Astrocyte of the hippocampus (primary cell): ENCODE results near the gene GPR63.

ENCODE experiments used
- DNase-seq: peaks from one replicate; pipeline ENCODE4 v3.0.0; 2011; ENCODE audit warnings: low read depth, low spot score

The GPR63 gene

DNA sequence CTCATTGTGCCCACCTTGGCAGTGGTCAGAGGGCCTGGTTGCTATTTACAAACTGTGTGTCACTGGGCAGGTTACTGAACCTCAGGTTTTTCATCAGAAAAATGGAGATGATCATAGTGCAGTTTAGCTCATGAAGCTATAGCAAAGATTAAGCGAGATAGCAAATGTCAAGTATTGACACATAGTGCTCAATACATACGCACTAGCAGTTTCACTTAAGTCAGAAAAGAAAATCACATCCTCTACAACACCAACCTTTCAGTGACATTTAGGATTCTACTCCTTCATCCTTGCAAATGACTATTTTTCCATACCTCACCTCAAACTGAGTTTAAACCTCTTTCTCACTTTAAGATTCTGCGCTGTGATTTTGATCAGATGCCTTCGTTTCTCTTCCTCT is 16.2 kb downstream of the GPR63 start:
- DNase-seq, result no peak

DNA sequence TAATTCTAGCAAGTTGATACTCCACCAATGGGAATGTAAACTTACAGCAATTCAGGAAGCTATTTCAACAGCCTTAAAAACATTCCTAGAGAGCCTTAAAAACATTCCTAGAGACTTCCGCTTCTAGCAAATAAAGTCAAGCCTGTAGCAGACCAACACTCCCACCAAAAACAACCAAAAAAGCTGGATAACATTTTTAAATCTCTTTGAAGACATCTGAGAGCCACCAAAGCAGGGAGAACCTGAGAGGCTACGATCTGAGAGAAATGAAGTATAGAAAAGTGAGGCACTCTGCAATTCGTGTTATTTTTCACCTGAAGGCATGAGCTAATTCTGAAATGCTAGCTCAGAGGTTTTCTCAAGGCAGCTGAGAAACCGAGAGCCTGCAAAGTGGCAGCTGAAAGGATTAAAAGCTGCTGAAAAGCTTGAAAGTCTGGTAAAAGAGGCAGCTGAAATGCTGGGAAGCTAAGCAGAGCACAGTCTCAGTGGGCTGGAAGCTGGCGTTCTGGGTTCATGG is 20.9 kb downstream of the GPR63 start:
- DNase-seq, result peak; percentile 16

DNA sequence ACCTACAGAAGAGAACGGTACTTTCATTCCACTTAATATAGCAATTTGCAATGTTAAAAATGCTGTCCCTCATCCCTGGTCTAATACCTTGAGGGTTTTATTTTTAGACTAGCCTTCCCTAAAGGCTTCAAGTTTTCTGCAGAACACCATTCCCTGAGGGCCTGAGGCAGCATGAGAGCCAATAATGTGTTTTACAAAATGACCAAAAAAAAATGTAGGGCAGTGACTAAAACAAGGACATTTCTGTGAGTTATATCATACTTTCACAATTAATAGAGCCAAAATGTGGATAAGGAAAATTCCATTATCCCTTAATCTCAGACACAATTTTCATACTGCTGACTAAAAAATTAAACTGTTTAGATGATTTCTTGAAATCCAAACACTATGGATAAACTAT is 22.7 kb downstream of the GPR63 start:
- no peak for DNase-seq

DNA sequence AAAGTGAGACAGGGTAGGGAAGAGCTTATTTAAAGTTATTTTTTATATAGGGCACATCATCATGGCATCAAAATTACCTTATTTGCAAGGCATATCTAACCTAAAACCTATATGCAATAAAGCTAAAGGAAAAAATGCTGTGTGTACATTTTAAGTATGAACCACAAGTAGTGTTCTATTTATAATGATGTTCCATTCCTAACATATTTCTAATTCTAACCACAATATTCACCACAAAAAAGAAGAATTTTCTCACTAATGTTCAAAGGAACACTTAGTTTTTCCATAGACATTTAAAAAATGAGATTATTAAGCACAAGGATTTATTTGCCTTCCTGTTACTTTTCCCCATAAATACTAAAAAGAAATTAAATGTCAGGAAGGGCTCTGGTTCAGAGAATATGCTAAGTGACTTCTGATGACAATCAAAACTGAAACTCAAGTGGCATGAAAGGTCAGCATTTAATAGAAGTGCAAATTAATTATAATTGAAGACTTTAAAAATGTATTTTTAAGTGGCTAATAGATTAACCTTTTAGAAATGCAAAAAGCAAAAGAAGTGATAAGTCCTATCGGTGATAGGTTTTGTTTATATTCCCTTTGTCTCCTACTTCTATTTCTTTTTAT is 25.1 kb downstream of the GPR63 start:
- peak; percentile 32 for DNase-seq

DNA sequence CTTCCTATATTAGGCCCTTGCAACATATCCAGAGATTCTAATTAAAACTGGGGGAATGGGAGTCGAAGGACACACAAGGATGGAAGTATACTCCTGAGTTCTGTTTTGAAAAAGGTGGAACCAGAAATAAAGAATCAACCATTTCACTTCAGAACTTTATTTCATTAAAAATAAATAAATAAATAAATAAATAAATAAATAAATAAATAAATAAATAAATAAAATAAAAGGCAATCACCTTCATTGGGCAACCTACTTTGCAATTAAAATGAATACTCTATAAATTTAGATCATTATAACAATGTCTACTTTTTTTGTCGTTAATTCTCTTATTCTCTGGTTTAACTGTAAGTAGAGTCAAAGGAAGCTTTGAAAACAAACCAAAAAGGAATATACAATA is 25.6 kb downstream of the GPR63 start:
- no peak for DNase-seq

DNA sequence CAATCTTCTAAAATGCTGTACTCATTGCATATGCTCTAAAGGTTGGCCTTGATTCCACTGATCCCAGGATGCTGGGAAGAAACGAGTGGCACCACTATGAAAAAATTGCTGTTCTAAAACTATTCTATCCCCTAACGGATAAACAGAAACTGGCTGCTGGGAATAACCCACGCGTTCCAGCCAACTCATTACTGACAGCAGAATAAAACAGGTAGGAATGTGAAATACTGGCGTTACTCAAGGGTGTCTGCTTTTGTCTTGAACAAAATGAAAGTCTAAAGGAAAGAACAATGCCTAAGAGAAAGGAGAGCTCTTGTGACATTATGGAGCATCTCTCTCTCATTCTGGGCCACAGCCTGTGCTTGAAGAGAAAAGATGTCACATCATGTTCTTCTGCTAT is 26.1 kb downstream of the GPR63 start:
- DNase-seq, result peak; percentile 60

DNA sequence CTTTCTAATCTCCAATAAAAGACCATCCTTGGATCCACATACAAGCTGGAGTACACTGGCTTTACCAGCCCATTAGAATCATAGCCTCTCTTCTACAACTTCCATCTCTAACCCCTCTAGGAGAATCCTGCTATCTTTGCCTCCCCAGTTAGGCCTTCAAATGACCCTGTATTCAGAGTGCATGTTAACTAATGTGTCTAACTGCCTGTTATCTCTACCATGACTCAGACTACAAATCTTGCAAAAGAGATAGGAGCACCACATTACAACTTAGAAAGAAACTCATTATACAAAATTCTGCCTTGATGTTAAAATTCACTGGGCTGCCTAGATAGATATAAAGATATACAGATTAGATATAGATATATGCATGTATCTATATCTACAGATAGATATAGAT is 28.2 kb downstream of the GPR63 start:
- peak; percentile 17 for DNase-seq

DNA sequence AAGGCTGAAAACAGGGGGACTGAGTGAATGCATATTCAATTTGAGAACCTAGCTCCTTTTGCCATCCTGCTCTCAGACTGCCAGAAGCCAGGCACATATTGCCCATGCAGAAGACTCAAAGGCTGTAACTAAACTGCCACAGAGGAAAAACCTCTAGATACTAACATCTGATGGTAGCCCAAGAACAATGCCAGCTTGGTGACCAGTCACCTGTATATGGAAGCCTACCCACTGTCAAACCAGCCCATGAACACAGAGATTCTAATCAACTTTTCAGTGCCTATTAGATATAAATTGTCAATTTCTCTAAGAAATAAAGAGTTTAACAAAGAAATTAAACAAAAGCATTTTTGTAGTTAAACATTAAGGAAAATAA is 34.2 kb downstream of the GPR63 start:
- DNase-seq, result no peak

DNA sequence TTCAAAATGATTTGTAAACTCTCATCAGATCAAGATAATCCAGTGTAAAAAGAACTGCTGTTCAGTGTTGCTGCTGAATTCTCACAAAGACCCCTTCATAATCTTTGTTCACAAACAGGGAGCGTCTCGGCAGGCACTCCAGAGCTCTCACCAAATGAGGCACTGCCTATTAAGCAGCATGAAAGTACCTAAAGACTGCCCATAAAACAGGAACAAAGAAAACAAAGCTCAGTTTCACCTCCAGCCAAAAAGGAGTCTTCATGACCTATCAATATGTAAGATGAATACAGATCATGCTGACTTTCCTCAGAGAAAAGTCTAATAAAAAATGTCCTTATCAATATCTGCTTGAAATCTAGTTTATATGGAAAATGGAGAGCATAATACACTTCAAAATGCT is 41.8 kb downstream of the GPR63 start:
- no peak for DNase-seq

DNA sequence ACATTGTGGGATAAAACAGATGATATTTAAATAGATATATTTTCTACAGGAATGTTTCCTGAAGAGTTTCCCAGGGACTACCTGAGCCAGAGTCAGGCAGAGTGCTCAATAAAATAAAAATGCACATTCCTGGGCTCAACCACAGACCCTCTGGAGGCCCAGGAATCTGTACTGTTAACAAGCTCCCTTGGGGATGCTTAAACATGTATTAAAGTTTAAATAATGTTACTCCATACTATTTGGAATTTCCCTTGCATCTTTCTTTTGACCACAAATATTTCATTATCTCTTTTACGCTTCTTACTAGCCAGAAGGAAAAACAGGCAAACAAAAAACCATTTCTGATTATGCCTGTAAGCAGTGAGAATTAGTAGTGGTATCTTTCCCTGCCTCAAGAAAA is 42.3 kb downstream of the GPR63 start:
- peak; percentile 48 for DNase-seq

DNA sequence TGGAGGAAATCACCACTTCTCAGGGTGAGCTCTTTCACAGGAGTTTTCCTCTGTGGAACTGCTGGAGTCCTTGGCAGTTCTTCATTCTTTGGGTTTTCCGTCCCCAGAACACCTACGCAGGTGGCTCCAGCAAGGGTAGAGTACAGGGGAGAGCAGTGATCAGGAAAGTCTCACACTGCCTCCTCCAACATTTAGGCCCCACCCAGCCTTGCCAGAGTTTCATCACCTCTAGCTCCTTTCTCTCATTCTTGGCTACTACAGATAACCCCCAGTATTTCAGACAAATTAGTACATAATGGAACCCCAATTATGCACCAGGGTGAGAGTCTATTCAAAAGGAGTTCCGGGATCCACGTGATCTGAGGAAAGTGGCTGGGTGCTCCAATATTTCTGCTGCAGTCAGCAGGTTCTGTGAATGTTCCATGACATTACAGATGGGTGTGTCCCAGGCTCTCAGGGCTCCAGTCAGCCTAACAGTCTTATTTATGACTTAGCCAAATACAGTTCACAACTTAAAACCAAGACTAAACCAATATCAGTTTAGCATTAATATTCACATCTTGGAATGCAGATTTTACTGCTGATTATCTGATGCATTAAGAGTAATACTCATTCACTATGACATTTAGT is 44.6 kb downstream of the GPR63 start:
- DNase-seq, result no peak

DNA sequence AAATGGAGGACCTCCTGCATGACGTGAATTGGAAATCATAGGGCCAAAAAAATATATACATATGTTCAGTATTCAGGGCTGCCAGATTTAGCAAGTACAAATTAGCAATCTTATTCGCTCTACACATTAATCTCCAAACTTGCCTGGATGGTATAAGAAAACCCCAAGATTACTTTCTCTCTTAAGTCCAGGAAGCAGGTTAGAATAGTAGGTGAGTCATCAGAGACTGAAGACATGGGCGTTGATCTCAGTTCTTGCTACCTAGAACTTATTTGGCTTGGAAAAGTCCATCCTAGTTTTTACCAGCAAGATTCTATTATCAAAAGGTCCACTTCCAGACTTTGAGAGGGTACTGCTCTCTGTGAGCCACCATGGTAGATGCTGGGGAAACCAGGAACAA is 47.4 kb downstream of the GPR63 start:
- no peak for DNase-seq

DNA sequence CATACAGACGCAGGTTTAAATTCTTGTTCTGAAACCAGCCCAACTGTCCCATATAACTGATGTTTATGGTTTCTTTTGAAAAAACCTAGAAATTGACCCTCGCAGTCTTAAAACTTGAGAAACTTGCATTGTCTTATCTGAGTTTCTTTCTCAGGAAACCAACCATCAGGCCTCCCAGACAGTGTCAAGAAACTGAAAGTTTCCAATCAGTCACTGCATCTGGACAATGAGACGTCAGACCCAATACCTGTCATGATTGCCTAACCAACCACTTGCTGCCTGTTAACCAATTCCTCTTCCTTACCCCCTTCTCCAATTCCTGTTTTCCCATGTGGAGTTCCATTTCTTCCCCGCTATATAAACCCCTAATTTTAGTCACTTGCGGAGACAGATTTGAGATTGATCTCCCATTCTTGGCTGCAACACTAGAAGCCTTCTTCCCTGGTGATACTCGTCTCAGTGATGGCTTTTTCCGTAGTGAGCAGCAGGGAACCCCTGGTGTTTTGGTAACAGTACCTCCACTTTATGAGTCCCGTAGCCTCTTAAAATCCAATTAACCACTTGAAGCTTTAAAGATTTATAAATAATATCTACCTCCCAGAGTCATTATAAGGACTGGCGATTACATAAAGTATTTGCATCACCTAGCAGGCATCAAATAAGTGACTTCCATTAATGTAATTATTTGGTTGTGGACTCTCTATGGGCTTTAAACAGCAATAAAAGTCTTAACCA is 49.3 kb downstream of the GPR63 start:
- no peak for DNase-seq

DNA sequence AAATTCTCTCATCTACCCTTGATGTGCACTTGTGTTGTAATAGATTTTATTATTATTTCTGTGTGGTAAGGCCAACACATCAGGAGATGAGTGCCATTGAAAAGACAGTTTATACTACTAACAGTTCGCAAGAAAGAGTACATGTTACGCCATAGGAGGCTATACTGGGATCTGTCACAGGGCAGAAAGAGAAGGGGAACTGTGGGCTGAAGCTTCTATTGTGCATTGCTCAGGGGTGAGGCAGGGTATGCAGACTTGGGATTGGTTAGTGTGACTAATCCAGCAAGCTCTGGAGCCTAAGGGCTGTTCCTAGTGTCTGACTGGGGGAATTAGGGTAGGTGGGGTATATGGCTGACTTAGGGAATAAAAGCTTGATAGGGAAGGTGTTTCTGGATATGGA is 50.9 kb downstream of the GPR63 start:
- no peak for DNase-seq

DNA sequence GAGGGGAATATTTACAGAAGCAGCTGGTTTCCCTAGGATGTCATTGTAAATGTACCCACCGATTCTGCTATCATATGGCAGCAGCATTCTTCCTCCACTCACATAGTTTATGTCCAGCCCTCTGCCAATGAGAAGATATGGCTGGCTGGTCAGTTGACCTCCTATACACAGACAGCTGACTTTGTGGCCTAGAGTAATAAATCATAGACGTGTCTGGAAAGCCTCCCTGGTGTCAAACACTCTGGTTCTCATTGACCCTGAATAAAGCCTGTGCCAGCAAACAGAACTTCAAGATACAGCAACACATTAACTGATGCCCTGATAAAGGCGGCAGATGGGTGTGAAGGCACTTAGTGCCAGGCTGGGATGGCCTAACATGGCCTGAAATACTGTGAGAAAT is 52.6 kb downstream of the GPR63 start:
- DNase-seq, result no peak

DNA sequence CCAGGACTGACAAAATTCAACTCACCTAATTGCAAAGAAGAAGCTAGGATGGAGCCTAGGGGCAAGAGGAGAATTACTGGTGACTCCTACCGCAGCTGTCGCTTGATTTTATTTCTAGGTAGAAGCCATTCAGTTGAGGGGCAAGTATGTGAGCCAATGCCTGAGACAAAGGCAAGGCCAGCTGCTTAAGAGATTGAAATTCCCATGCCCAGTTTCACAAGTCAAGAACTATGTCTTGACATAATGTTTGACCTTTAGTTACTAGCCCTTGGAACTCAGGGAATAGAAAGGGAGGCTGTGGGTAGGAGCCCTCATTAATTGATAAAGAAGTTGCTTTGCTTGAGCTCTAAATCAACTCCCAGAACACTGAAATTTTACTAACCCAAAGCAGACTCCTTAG is 54.0 kb downstream of the GPR63 start:
- no peak for DNase-seq

DNA sequence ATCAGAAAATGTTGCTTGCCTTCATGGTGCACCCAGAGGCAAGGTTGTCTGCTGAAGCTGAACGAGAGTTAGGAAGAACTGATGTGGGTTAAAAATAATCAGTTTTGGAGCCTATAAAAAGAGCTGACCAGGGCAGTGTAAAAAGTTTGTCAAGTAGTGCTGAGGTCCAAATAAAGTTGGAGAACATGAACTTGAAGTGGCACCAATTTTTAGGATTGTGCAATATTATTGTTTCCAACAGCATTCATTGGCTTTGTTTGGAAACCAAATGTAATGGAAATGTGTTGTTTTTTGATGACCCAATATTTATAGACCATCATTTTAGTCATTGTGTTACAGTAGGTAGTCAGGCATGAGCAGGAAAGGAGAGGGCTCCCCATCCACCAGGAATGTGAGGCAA is 55.7 kb downstream of the GPR63 start:
- DNase-seq, result no peak

DNA sequence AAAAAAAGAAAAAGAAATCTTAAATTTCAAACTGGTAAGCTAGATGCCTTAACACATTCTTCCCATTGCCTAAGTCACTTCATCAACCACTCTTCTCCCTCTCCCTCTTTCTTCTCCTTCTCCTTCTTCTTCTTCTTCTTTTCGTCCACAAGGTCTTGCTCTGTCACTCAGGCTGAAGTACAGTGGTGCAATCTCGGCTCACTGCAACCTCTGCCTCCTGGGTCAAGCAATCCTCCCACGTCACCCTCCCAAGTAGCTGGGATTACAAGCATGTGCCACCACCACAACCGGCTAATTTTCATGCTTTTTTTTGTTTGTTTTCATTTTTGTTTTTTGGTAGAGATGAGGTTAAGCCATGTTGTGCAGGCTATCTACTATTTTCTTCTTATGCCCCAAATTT is 60.2 kb downstream of the GPR63 start:
- no peak for DNase-seq

DNA sequence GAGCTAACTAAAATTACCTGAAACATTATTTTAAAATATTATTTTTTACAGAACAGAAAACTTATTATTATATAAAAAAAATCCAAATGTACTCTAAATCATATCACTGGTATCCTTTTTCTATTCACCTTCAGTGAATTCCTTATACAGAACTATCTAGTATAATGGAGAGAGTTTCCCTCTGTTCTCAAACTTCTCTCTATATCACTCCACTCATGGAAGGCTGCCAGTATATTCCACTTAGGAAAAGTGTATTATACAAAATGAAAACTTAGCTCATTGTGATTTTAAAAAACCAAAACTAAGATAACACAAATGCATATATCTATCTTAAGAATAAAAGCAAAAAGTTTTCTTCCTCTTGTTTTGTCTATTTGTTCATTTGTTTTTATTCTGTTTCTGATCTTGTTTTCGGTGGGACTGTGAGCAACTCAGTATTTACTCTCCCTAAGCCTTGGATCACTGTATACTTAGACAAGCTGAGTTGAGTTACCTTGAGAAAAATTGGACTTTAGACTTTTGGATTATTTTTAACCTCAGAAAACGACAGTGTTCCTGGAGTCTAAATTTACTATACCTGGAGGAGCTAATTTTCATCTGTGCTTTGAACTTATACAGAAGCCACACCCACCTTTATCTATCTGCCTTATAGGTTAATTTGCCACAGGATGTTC is 61.4 kb downstream of the GPR63 start:
- DNase-seq, result no peak

DNA sequence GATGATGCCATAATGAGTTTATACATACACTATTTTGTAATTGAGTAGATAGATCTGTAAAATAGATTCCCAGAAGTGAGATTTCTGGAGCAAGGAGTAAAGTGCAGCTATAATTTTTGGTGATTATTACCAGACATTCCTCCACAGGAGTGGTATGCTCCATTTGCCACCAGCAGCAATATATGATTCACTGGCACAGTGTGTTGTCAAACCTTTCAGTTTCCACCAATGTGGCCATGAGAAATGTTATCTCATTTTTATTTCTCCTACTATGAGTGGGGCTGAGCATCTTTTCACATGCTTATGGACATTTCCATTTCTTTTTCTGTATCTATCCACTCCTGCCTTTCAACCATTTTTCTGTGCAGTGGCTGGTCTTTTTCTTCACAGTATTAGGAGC is 70.5 kb downstream of the GPR63 start:
- DNase-seq, result no peak

DNA sequence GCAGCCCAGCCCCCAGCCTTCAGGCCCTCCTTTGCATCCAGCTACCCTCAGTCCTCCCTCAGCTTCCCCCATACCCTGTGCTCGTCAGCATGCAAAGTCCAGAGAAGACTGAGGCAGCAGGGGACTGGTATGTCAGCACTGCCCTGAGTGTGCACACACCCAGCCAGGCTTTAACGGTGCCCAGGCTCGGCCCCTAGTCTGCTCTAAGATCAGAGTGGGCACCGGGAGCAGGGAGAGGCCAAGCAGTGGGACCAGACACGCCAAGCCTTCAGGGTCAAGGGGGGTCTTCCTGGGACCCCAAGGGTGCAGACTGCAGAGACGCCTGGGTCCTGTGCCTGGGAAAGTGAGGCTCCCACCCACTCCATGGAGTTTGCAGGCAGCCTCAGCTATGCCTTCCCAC is 74.7 kb downstream of the GPR63 start:
- DNase-seq, result no peak

DNA sequence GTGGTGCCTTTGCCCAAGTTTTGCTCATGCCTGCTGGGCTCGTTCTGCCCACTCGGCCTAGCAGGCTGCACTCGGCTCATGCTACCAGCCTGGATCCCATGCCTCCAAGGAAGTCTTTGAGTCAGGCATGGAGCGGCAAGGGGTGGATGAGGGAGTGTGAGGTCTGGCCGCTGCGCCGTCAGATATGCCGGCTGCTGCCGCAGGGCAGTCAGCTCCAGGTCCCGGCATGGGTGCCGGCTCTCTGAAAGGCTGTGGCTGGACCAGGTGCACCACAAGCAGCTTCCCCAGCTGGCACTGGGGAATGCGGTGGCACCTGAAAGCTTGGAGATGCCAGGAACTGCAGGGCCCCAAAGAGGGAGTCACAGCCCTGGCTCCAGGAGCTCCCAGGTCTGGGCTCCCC is 75.5 kb downstream of the GPR63 start:
- no peak for DNase-seq
